GM12878 (cell line): Measurements from ENCODE around the gene GPC5. TPM values are rescaled to one million over a fixed set of nuclear protein-coding genes. Genes with fewer than 3 reads are reported as not detected.

Source experiments
- ATAC-seq: fragments of 200-7000 bp; cut with Tn5 transposase; 3 replicates; pipeline ENCODE4 v1.9.1; 2020; ENCODE audit warnings: mild to moderate bottlenecking, moderate library complexity
- BruUV-seq: library from RNA; stranded (reverse); fragments of 400-500 nt; replicated peaks from 2 replicates; lab custom pipeline; 2021; lab: Mats Ljungman, UMichigan
- CTCF ChIA-PET: fragments of 300-600 bp; sonication (Branson Sonifier 250); formaldehyde crosslinking; extraction: SDS; loops from one replicate; lab custom pipeline; 2021; ENCODE audit warnings: inconsistent platforms; lab: Yijun Ruan, JAX
- POLR2A ChIA-PET: fragments of 350-600 bp; formaldehyde crosslinking; extraction: SDS; loops from one replicate; lab custom pipeline; 2021; ENCODE audit warnings: inconsistent platforms; lab: Charles Lee
- RAD21 ChIA-PET: fragments of 300-600 bp; sonication (Branson Sonifier 250); formaldehyde crosslinking; loops from one replicate; lab custom pipeline; 2023; ENCODE audit warnings: antibody characterized with exemption; ENCODE audit not compliant: unreplicated experiment; lab: Charles Lee
- SMC1A ChIA-PET: fragments of 300-600 bp; sonication (Branson Sonifier 250); formaldehyde crosslinking; loops from one replicate; lab custom pipeline; 2023; ENCODE audit not compliant: unreplicated experiment, uncharacterized antibody; lab: Charles Lee
- DNase-seq: peaks from one replicate; pipeline ENCODE4 v3.0.0-alpha.2; 2011; ENCODE audit warnings: low read depth, low spot score
- FAIRE-seq: peaks from 3 replicates; lab custom pipeline; 2011; peaks lifted over from hg19 to GRCh38; lab: Jason Lieb, UNC
- H2AFZ ChIP-seq: 2 replicates; pipeline ENCODE4 v1.6.0; 2011; ENCODE audit warnings: low read depth, low read length, control low read depth; ENCODE audit not compliant: control insufficient read depth
- H3K27ac ChIP-seq: 2 replicates; pipeline ENCODE4 v1.5.1; 2011; ENCODE audit warnings: control low read depth; ENCODE audit not compliant: control insufficient read depth, insufficient read depth
- H3K27me3 ChIP-seq, 2 experiments: replicated peaks in 1 of 2; 2 replicates each; pipeline versions ENCODE4 v1.6.0 to v1.6.1; 2011; ENCODE audit warnings: low read length in 1 of 2; ENCODE audit not compliant: control insufficient read depth in 2 of 2, insufficient read depth in 2 of 2
- H3K36me3 ChIP-seq, 2 experiments: 2 replicates each; pipeline ENCODE4 v1.5.1; 2011; ENCODE audit warnings: low read length in 1 of 2; ENCODE audit not compliant: control insufficient read depth in 2 of 2, insufficient read depth in 2 of 2
- H3K4me1 ChIP-seq: 2 replicates; pipeline ENCODE4 v1.6.1; 2011; ENCODE audit warnings: mild to moderate bottlenecking, low read length, moderate library complexity, mixed read lengths; ENCODE audit not compliant: control insufficient read depth, insufficient read depth
- H3K4me2 ChIP-seq: 2 replicates; pipeline ENCODE4 v1.6.0; 2011; ENCODE audit warnings: control low read depth; ENCODE audit not compliant: control insufficient read depth, insufficient read depth
- H3K4me3 ChIP-seq: fragments of 200-600 bp; sonication (generic); 2 replicates; pipeline ENCODE4 v1.5.1; 2016
- H3K79me2 ChIP-seq: 2 replicates; pipeline ENCODE4 v1.6.0; 2011; ENCODE audit warnings: low read length; ENCODE audit not compliant: control insufficient read depth, insufficient read depth
- H3K9ac ChIP-seq: 2 replicates; pipeline ENCODE4 v1.8.0; 2011; ENCODE audit warnings: low read length, control low read depth, mixed read lengths; ENCODE audit not compliant: control insufficient read depth, insufficient read depth
- H3K9me3 ChIP-seq: replicated peaks from 3 replicates; pipeline ENCODE4 v1.5.1; 2011; ENCODE audit warnings: mild to moderate bottlenecking, low read length; ENCODE audit not compliant: control insufficient read depth, insufficient read depth
- H4K20me1 ChIP-seq: 2 replicates; pipeline ENCODE4 v1.6.0; 2011; ENCODE audit not compliant: control insufficient read depth, insufficient read depth
- CBFB ChIP-seq: IDR thresholded peaks from 2 replicates; pipeline ENCODE4 v1.6.1; 2016; ENCODE audit warnings: antibody characterized with exemption, low read depth
- JUND ChIP-seq: IDR thresholded peaks from 2 replicates; pipeline ENCODE4 v1.6.1; 2012; ENCODE audit warnings: low read depth, mild to moderate bottlenecking, low read length, improper control_type of control experiment, moderate library complexity
- PBX3 ChIP-seq: IDR thresholded peaks from 2 replicates; pipeline ENCODE4 v1.6.1; 2011; ENCODE audit warnings: mild to moderate bottlenecking, low read depth, low read length, moderate library complexity; ENCODE audit not compliant: insufficient replicate concordance
- WGBS: methylation state at CpG from one replicate; pipeline ENCODE4 v1.1.6; 2016; ENCODE audit warnings: low lambda C conversion rate; ENCODE audit not compliant: insufficient replicate concordance, insufficient coverage; ENCODE audit errors: missing lambda C conversion rate; 5-methylcytosine and 5-hydroxymethylcytosine counted together
- in situ Hi-C: fragments of 300-500 bp; cut with MboI; formaldehyde crosslinking; loops from 9 replicates; pipeline ENCODE4 v1.14.3; 2018; ENCODE audit warnings: mixed read lengths
- intact Hi-C: fragments of 100-400 bp; cut with micrococcal nuclease; formaldehyde crosslinking; loops from one replicate; pipeline ENCODE4 v1.14.2; 2022; ENCODE audit not compliant: unreplicated experiment
- polyA plus RNA-seq, 11 experiments: library from polyadenylated mRNA; depleted of rRNA in 4 of 11; unstranded in 6 of 11; stranded (reverse) in 5 of 11; fragments of >200 nt; fragmentation: Nextera tagmentation in 4 of 11; fragmentation: Illumina TruSeq in 1 of 11; extraction: Ambion mirVana in 4 of 11; extraction: Trizol in 1 of 11; gene quantifications; 1 replicate in 1 of 11; 2 replicates in 10 of 11; pipeline versions ENCODE4 v1.2.1 to v1.2.3, GENCODE V29; 2011 to 2016; ENCODE audit warnings: inconsistent platforms in 2 of 11, missing spikeins in 2 of 11, low read depth in 1 of 11
- total RNA-seq, 4 experiments: library from RNA; depleted of rRNA in 3 of 4; stranded (reverse); fragments of >200 nt in 3 of 4; fragmentation: Illumina TruSeq in 1 of 4; extraction: Trizol in 1 of 4; gene quantifications; 2 replicates each; pipeline versions ENCODE4 v1.2.1 to v1.2.3, GENCODE V29; 2013 to 2021
- TF ChIP-seq, protein P1 (sequence below): fragments of 150-350 bp; IDR thresholded peaks from 2 replicates; pipeline ENCODE4 v1.6.1; 2016; ENCODE audit warnings: low read depth, low read length
- TF ChIP-seq, protein P2 (sequence below): fragments of 450-650 bp; formaldehyde crosslinking; IDR thresholded peaks from 2 replicates; pipeline ENCODE4 v1.5.0; 2022; ENCODE audit warnings: mild to moderate bottlenecking, missing genetic modification characterization
- TF ChIP-seq, protein P3 (sequence below): fragments of 450-650 bp; IDR thresholded peaks from 2 replicates; pipeline ENCODE4 v1.6.1; 2017; ENCODE audit warnings: low read depth, mild to moderate bottlenecking, moderate library complexity
- TF ChIP-seq, protein P4 (sequence below): fragments of 450-650 bp; IDR thresholded peaks from 2 replicates; pipeline ENCODE4 v1.6.1; 2017; ENCODE audit warnings: mild to moderate bottlenecking, moderate library complexity

The GPC5 gene
- total and polyA plus RNA-seq, 10 of the 15 experiments (the other 5 are each of a cell fraction or from before 2014, with no cell fraction given): 0.05 to 0.87 (median 0.44) TPM; not detected in 1

- WGBS: 34% methylated on average over 6 of the region's 6 CpGs
- no peaks in the 10 kb centered on the region for H3K9me3 ChIP-seq
- H4K20me1 ChIP-seq: no peaks in the 10 kb centered on the region
- ChIA-PET CTCF (no interaction called here), RAD21 (no interaction called here), POLR2A (no interaction called here), SMC1A (no interaction called here)
- H3K27me3 ChIP-seq: no peaks in the 10 kb centered on the region
- ATAC-seq (no peak), FAIRE-seq (no peak), DNase-seq (no peak)
- H3K79me2 ChIP-seq: no peaks in the 10 kb centered on the region
- no peak overlapping the region for H3K9ac ChIP-seq
- no peak overlapping the region for H3K4me2 ChIP-seq
- no TSS peak for BruUV-seq
- in situ Hi-C loops: no loop called here
- intact Hi-C loops: no loop called here
- H3K4me1 ChIP-seq: no peaks in the 10 kb centered on the region
- H3K36me3 ChIP-seq: no peaks in the 10 kb centered on the region
- no peak overlapping the region for H3K4me3 ChIP-seq
- no peak overlapping the region for H3K27ac ChIP-seq
- no peak overlapping the region for H2AFZ ChIP-seq
- TF ChIP-seq, protein P1, sequence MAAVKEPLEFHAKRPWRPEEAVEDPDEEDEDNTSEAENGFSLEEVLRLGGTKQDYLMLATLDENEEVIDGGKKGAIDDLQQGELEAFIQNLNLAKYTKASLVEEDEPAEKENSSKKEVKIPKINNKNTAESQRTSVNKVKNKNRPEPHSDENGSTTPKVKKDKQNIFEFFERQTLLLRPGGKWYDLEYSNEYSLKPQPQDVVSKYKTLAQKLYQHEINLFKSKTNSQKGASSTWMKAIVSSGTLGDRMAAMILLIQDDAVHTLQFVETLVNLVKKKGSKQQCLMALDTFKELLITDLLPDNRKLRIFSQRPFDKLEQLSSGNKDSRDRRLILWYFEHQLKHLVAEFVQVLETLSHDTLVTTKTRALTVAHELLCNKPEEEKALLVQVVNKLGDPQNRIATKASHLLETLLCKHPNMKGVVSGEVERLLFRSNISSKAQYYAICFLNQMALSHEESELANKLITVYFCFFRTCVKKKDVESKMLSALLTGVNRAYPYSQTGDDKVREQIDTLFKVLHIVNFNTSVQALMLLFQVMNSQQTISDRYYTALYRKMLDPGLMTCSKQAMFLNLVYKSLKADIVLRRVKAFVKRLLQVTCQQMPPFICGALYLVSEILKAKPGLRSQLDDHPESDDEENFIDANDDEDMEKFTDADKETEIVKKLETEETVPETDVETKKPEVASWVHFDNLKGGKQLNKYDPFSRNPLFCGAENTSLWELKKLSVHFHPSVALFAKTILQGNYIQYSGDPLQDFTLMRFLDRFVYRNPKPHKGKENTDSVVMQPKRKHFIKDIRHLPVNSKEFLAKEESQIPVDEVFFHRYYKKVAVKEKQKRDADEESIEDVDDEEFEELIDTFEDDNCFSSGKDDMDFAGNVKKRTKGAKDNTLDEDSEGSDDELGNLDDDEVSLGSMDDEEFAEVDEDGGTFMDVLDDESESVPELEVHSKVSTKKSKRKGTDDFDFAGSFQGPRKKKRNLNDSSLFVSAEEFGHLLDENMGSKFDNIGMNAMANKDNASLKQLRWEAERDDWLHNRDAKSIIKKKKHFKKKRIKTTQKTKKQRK: no peak
- TF ChIP-seq, protein P2, sequence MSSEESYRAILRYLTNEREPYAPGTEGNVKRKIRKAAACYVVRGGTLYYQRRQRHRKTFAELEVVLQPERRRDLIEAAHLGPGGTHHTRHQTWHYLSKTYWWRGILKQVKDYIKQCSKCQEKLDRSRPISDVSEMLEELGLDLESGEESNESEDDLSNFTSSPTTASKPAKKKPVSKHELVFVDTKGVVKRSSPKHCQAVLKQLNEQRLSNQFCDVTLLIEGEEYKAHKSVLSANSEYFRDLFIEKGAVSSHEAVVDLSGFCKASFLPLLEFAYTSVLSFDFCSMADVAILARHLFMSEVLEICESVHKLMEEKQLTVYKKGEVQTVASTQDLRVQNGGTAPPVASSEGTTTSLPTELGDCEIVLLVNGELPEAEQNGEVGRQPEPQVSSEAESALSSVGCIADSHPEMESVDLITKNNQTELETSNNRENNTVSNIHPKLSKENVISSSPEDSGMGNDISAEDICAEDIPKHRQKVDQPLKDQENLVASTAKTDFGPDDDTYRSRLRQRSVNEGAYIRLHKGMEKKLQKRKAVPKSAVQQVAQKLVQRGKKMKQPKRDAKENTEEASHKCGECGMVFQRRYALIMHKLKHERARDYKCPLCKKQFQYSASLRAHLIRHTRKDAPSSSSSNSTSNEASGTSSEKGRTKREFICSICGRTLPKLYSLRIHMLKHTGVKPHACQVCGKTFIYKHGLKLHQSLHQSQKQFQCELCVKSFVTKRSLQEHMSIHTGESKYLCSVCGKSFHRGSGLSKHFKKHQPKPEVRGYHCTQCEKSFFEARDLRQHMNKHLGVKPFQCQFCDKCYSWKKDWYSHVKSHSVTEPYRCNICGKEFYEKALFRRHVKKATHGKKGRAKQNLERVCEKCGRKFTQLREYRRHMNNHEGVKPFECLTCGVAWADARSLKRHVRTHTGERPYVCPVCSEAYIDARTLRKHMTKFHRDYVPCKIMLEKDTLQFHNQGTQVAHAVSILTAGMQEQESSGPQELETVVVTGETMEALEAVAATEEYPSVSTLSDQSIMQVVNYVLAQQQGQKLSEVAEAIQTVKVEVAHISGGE: no peak
- TF ChIP-seq JUND (no peak), PBX3 (no peak), CBFB (no peak)
- TF ChIP-seq, protein P3, sequence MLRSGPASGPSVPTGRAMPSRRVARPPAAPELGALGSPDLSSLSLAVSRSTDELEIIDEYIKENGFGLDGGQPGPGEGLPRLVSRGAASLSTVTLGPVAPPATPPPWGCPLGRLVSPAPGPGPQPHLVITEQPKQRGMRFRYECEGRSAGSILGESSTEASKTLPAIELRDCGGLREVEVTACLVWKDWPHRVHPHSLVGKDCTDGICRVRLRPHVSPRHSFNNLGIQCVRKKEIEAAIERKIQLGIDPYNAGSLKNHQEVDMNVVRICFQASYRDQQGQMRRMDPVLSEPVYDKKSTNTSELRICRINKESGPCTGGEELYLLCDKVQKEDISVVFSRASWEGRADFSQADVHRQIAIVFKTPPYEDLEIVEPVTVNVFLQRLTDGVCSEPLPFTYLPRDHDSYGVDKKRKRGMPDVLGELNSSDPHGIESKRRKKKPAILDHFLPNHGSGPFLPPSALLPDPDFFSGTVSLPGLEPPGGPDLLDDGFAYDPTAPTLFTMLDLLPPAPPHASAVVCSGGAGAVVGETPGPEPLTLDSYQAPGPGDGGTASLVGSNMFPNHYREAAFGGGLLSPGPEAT: no peak
- TF ChIP-seq, protein P4, sequence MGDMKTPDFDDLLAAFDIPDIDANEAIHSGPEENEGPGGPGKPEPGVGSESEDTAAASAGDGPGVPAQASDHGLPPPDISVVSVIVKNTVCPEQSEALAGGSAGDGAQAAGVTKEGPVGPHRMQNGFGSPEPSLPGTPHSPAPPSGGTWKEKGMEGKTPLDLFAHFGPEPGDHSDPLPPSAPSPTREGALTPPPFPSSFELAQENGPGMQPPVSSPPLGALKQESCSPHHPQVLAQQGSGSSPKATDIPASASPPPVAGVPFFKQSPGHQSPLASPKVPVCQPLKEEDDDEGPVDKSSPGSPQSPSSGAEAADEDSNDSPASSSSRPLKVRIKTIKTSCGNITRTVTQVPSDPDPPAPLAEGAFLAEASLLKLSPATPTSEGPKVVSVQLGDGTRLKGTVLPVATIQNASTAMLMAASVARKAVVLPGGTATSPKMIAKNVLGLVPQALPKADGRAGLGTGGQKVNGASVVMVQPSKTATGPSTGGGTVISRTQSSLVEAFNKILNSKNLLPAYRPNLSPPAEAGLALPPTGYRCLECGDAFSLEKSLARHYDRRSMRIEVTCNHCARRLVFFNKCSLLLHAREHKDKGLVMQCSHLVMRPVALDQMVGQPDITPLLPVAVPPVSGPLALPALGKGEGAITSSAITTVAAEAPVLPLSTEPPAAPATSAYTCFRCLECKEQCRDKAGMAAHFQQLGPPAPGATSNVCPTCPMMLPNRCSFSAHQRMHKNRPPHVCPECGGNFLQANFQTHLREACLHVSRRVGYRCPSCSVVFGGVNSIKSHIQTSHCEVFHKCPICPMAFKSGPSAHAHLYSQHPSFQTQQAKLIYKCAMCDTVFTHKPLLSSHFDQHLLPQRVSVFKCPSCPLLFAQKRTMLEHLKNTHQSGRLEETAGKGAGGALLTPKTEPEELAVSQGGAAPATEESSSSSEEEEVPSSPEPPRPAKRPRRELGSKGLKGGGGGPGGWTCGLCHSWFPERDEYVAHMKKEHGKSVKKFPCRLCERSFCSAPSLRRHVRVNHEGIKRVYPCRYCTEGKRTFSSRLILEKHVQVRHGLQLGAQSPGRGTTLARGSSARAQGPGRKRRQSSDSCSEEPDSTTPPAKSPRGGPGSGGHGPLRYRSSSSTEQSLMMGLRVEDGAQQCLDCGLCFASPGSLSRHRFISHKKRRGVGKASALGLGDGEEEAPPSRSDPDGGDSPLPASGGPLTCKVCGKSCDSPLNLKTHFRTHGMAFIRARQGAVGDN: no peak
Observed at GRCh38 chr13:92136449-92137155, 738.2 kb downstream of the GPC5 start.
